ENCODE measurements around the gene SMAGP.

The SMAGP gene

GRCh38 chr12:51196547-51196946 lies 73.7 kb downstream of the SMAGP start:
- no peak for DNase-seq (ENCODE audit: low spot score)

- DNase-seq (ENCODE audit: low spot score): no peak
Measured at GRCh38 chr12:51195841-51196240, 74.4 kb downstream of the SMAGP start.
